Left ventricle myocardium superior (tissue), 1 donor: ENCODE measurements around the gene SLC12A7. TPM values are rescaled to one million over a fixed set of nuclear protein-coding genes. Genes with fewer than 3 reads are reported as not detected.

Experiments
- ATAC-seq: fragments of 200-7000 bp; cut with Tn5 transposase; one replicate; pipeline ENCODE4 v1.9.1; 2020; ENCODE audit warnings: mild to moderate bottlenecking, moderate library complexity
- DNase-seq: peaks from one replicate; pipeline ENCODE4 v3.0.0-alpha.2; 2020
- intact Hi-C: fragments of 100-400 bp; cut with micrococcal nuclease; formaldehyde crosslinking; loops from one replicate; pipeline ENCODE4 v1.11.0; 2022
- total RNA-seq: library from RNA; stranded (reverse); fragmentation: NEBNext Ultra II Directional; extraction: Animal tissue kit (Norgen Biotek cat#: 25700); gene quantifications from one replicate; pipeline ENCODE4 v1.2.1, GENCODE V29; 2021
- donor health status: DM: no; HTN: yes; CAD: no; lungs with severe emphysema.

SLC12A7 gene
- total RNA-seq, 1 donor from 2014 or later = 230 TPM

DNA sequence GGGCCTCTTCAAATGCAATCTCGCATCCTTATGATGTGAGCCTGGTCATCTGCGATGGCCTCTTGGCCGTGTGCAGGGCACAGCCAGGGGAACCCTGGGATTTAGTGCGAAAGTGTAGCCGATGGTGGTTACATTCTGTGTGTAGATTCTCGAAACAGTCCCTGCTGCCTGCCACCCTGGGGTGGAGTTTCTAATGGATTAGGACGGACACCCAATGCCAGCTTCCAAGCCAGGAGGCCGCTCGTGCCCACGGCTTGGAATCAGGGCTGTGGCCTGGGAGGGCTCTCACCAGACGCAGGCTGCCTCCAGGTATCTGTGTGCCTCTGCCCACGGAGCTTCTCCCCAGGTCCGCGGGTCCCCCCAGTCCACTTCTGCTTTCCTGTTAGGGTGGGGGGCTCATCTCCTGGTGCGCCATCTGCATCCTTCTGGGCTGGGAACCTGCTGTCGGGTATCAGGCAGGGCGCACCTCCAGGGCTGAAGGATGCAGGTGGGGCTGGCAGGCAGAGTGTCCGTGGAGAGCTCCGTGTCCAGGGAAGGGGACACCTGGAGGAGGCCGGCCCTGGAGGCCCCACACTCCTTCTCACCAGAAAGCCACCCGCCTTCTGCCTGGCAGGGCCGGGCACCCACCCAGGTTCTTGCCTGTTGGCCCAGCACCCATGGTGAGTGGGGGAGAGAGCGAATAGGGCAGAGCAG lies 3.4 kb upstream of the SLC12A7 start:
- intact Hi-C loops = no loop called here
- ATAC-seq = no peak

GRCh38 chr5:1113805-1114586 lies 2.1 kb upstream of the SLC12A7 start:
- ATAC-seq (no peak), DNase-seq (no peak)
- intact Hi-C loops = no loop called here

More for the DNA sequence above, 3.4 kb upstream of the SLC12A7 start:
- DNase-seq = no peak

DNA sequence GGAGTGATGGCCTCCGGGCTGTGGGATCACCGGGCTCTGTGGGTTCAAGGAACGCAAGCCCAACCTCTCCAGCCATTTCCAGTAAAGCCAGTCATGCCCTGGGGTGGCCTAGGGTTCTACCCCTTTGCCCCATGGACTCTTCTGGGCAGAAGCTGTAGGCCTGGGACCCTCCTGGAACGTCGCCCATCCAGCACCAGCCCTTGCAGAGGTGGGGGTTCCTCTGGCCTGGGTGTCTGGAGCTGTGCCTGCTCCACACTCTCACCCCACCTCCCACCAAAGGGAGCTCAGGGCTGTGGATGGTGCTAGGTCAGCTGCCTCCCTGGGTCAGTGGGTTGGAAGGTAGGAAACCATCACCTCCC lies 1.4 kb upstream of the SLC12A7 start:
- intact Hi-C loops = no loop called here
- DNase-seq (no peak), ATAC-seq (no peak)

- DNase-seq (no peak), ATAC-seq (no peak)
- intact Hi-C loops = no loop called here
Measured at GRCh38 chr5:1112596-1113331, 901 bp upstream of the SLC12A7 start.

- intact Hi-C loops = no loop called here
- peak; percentile 79 for DNase-seq
Measured at GRCh38 chr5:1111241-1111726, 579 bp downstream of the SLC12A7 start.

GRCh38 chr5:1110307-1111240 lies 1.3 kb downstream of the SLC12A7 start:
- ATAC-seq (peak; percentile 35), DNase-seq (peak; percentile 71)
- intact Hi-C loops = no loop called here

More at GRCh38 chr5:1111241-1111726, 579 bp downstream of the SLC12A7 start:
- ATAC-seq = peak; percentile 50

- intact Hi-C loops = no loop called here
- DNase-seq (peak; percentile 50), ATAC-seq (peak; percentile 0)
Measured at GRCh38 chr5:1109542-1110306, 2.1 kb downstream of the SLC12A7 start.

GRCh38 chr5:1108865-1109174 lies 3.0 kb downstream of the SLC12A7 start:
- ATAC-seq (peak; percentile 1), DNase-seq (no peak)
- intact Hi-C loops = no loop called here

GRCh38 chr5:1108023-1108864 lies 3.6 kb downstream of the SLC12A7 start:
- ATAC-seq = no peak
- intact Hi-C loops = no loop called here

GRCh38 chr5:1107167-1108022 lies 4.5 kb downstream of the SLC12A7 start:
- ATAC-seq = no peak
- DNase-seq = no peak
- intact Hi-C loops = no loop called here

More at GRCh38 chr5:1108023-1108864, 3.6 kb downstream of the SLC12A7 start:
- peak; percentile 47 for DNase-seq

DNA sequence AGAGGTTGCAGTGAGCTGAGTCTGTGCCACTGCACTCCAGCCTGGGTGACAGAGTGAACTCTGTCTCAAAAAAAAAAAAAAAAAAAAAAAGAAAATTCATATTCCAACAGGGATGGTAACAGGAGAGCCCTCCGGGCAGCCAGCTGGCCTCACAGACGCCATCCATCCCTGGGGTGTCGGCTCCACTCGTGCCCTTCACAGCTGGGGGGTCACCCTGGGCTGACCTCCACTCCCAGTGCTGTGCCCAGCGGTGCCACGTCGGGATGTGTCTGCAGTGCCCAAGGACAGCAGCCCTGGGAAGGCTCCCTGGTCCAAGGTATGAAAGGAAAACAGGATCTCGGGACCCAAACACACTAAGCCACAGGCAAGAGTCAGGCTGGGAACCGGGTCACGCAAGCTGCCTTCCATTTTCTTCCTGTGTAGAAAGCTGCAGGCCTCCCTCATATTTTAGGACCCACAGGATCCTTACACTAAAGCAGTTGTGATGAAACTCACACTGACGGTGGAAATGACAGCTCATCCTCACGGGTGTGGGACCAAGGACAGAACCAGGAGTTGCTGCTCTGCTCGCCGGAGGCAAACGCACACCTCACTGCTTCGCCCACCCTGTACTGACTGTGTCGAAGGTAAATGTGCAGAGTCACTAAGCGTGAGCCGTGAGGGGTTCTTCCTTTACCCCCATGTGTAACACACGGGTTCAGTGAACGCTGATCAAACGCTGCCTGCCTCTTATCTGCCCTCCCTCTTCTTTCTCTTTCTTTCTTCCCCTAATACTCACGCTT lies 5.3 kb downstream of the SLC12A7 start:
- intact Hi-C loops = no loop called here
- DNase-seq = no peak
- ATAC-seq = no peak

DNA sequence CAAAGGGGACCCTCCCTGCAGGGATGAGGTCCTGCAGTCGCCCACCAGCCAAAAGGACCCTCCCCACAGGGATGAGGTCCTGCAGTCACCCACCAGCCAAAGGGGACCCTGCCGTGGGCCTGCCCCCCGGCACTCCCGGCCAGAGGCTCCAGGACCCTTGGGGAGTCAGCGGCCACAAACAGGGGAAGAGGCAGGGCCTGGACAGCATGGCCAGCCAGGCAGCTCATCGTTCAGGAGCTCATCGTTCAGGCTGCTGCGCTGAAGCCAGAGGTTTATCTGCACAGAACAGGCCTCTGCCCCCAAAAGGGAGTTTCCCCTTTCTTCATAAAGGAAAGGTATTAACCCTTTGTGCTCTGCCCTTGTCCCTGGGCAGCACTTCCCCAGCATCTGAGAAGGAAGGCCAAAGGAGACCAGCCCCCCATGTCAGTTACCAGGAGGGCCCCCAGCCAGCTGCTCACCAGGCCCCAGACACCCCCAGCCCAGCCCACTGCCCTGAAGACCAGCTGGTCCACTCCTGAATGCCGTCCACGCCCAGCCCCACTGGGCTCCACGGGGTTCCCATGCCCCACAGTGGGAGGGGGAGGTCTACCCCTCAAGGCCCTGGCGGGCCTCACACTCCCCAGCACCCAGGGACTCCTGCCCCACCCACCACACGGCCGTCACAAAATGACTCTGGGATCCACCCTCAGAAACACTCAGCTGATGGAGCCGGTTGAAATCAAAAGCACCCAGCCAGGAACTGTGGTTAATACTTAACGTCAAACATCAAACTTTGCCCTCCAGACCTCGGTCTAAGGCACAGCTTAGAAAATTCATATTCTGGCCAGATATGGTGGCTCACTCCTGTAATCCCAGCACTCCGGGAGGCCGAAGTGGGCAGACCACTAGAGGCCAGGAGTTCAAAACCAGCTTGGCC lies 6.3 kb downstream of the SLC12A7 start:
- ATAC-seq = no peak
- DNase-seq = peak; percentile 45
- intact Hi-C loops = no loop called here

DNA sequence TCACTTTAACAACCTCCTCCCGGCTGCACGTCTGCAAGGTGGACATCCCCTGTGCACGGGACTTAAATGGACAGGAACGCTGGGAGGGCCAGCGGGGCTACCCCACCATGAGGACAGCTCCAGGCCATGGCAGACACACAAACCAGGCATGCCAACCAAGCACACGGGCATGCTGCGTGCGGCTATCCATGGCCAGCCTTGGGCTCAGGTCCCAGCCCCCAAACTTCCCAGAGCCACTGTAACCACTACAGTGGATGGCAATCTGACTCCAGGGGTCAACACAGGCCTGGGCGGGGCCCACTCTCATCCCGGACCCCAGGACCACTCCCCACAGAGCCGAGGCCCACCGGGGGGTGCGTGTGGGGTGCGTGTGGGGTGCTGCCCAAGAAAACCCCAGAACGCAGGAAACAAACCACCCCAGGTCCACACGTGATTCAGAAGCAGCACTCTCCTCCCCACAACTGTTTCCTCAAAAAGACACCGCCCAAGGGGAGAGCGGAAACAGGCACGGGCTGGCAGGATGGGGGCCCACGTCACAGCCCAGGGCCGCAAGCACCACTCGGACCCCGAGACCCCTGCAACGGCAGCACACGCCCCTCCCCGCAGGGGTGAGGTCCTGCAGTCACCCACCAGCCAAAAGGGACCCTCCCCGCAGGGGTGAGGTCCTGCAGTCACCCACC lies 7.4 kb downstream of the SLC12A7 start:
- intact Hi-C loops = no loop called here
- peak; percentile 34 for ATAC-seq

More for the DNA sequence above, 7.4 kb downstream of the SLC12A7 start:
- DNase-seq = no peak
